ENCODE data around the gene ECI2.
"Not testable (repeated sequence)": the region's sequence is repeated elsewhere in the genome, so short reads cannot be mapped to it uniquely, and the experiment has no call there.

DNA sequence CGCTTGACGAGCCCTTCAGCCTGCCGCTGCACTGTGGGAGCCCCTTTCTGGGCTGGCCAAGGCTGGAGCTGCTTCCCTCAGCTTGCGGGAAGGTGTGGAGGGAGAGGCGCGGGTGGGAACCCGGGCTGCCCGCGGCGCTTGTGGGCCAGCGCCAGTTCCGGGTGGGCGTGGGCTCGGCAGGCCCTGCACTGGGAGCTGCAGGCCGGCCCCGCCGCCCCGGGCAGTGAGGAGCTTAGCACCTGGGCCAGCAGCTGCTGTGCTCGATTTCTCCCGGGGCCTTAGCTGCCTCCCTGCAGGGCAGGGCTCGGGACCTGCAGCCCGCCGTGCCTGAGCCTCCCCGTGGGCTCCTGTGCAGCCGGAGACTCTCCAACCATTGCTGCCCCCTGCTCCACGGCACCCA is 45.3 kb downstream of the ECI2 start:
- TF ChIP-seq, protein P1, sequence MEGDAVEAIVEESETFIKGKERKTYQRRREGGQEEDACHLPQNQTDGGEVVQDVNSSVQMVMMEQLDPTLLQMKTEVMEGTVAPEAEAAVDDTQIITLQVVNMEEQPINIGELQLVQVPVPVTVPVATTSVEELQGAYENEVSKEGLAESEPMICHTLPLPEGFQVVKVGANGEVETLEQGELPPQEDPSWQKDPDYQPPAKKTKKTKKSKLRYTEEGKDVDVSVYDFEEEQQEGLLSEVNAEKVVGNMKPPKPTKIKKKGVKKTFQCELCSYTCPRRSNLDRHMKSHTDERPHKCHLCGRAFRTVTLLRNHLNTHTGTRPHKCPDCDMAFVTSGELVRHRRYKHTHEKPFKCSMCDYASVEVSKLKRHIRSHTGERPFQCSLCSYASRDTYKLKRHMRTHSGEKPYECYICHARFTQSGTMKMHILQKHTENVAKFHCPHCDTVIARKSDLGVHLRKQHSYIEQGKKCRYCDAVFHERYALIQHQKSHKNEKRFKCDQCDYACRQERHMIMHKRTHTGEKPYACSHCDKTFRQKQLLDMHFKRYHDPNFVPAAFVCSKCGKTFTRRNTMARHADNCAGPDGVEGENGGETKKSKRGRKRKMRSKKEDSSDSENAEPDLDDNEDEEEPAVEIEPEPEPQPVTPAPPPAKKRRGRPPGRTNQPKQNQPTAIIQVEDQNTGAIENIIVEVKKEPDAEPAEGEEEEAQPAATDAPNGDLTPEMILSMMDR (IDR thresholded peaks at IDR 0.05): not testable (repeated sequence)
- TF ChIP-seq POLR2A (IDR thresholded peaks at IDR 0.05): not testable (repeated sequence)
